SK-N-SH (cell line): ENCODE measurements around the gene CYP26A1.

Source experiments
- POLR2AphosphoS5 ChIP-seq: IDR thresholded peaks from 2 replicates; pipeline ENCODE4 v1.6.1; 2012; ENCODE audit warnings: low read depth, low read length
- USF2 ChIP-seq: fragments of 150-350 bp; IDR thresholded peaks from 2 replicates; pipeline ENCODE4 v1.6.1; 2017; ENCODE audit warnings: antibody characterized with exemption, low read length, low read depth, borderline replicate concordance

- no peak for TF ChIP-seq USF2
- TF ChIP-seq POLR2AphosphoS5: no peak
Observed at GRCh38 chr10:93087846-93088245, 14.2 kb downstream of the CYP26A1 start.
